ENCODE measurements around the gene RHOBTB1.

Gene RHOBTB1

DNA sequence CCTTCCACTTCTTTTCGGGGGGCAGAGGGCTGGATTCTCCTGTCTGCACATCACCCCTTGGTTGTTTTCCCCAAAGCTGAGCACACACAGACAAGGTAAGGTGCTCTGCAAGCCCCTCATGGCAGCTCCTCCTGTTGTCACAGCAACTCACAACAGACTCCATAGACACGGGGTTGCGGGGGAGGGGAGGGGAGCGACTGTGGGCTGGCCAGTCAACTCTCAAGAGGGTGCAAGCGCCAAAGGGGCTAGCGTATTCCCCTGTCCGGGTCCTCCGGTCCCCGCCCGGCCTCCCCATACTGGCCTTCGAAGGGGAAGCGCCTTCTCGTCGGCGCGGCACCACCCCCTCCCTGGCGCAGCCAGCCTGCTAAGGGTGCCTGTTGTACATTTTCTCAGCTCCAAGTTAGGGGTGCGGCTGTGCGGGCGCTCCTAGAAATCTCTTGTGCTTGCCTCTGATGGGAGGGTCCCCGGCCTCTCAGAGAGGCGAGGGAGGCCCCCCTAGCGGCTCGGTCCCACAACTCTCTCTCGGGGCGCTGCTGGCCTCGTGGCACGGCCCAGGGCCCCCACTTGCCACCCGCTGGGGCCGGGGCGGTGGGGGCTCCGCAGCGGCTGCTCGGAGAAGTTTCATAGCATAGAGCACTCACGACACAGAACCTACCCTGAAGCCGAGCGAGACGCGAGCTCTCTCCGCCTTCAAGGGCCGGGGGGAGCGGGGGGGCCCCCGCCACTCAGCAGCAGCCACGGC, 498 bp downstream of the RHOBTB1 start:
- Histone ChIP-seq H3K4me3 (ENCODE audit: low read depth, low read length) (peak overlapping the region; percentile 96), H3K36me3 (0 out of 2 replicates have a peak, but pooled peaks cover 3% of the 10 kb centered on the region), H3K27ac (peak overlapping the region; percentile 96), H3K9me3 (ENCODE audit: severe bottlenecking) (no peaks in the 10 kb centered on the region), H3K27me3 (ENCODE audit: insufficient read depth, low read depth, severe bottlenecking) (no peaks in the 10 kb centered on the region)
- DNase-seq: peak; percentile 81
- TF ChIP-seq CTCF (IDR thresholded peaks at IDR 0.05; ENCODE audit: low read depth, low read length): no peak

DNA sequence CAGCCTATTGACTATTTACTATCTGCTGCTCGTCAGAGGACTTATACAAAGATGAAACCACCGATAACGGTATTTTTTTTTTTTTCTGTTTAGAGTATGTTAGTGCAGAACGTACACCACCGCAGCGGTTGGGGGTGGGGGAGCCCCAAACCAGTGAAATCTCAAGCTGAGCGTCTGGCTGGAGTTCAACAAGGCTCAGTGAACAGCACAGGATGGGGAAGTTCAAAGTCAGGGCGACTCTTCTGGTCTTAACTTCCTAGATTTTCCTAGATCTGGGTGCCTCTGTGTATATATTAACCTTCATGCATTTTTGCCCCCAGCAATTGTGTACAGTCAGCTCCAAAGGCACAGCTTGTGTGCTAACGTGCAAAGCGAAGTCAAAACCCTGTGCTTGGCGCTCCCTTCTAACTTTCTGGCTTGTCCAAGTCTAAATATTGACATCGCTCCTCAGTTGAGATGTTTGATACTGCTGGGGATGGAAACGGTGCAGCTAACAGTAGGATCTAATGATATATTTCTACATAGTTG, 1.1 kb downstream of the RHOBTB1 start:
- Histone ChIP-seq H3K9me3 (ENCODE audit: severe bottlenecking) (no peaks in the 10 kb centered on the region), H3K27me3 (ENCODE audit: insufficient read depth, low read depth, severe bottlenecking) (no peaks in the 10 kb centered on the region), H3K27ac (peak overlapping the region; percentile 96), H3K36me3 (0 out of 2 replicates have a peak, but pooled peaks cover 3% of the 10 kb centered on the region), H3K4me3 (ENCODE audit: low read depth, low read length) (peak overlapping the region; percentile 96)
- no peak for TF ChIP-seq CTCF (IDR thresholded peaks at IDR 0.05; ENCODE audit: low read depth, low read length)
- peak; percentile 9 for DNase-seq

DNA sequence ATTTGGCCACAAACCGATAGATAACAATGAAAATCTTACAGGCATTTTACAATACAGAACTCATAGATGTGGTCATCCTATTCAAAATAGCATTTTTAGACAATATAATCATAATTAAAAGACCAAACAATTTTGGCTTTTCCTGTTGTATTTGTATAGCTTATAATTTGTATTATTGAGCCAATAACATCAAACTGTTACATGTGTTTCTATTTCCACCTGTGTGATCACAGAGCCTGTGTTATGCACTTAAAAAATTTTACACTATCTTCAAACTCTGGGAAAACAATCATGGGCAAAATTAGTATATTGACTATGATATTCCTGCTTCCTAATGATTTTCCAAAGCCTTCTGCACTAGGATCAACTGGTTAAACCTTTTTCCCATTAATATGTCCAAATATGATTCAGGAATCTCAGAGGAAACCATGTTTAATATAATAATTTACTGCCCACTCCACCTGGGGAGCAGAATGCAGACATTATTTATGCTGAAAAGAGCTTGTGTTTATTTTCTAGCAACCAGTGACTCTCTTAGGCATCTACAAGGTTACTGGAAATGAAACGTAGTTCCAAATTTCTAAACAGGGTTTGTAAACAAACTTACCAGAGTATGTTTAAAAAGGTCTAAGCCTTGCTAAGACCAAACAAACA, 1.7 kb downstream of the RHOBTB1 start:
- Histone ChIP-seq H3K36me3 (0 out of 2 replicates have a peak, but pooled peaks cover 3% of the 10 kb centered on the region), H3K27ac (no peak overlapping the region; the same call in 1 of the 2 replicates), H3K27me3 (ENCODE audit: insufficient read depth, low read depth, severe bottlenecking) (no peaks in the 10 kb centered on the region), H3K4me3 (ENCODE audit: low read depth, low read length) (peak overlapping the region; percentile 96; the same call in 1 of the 2 replicates), H3K9me3 (ENCODE audit: severe bottlenecking) (no peaks in the 10 kb centered on the region)
- TF ChIP-seq CTCF (IDR thresholded peaks at IDR 0.05; ENCODE audit: low read depth, low read length): no peak
- DNase-seq: no peak

- no peak for DNase-seq
- H3K4me3 ChIP-seq (ENCODE audit: low read depth, low read length): no peak overlapping the region
- no peaks in the 10 kb centered on the region for H3K9me3 ChIP-seq (ENCODE audit: severe bottlenecking)
- 0 out of 2 replicates have a peak, but pooled peaks cover 3% of the 10 kb centered on the region for H3K36me3 ChIP-seq
- no peak for TF ChIP-seq CTCF (IDR thresholded peaks at IDR 0.05; ENCODE audit: low read depth, low read length)
- no peak overlapping the region for H3K27ac ChIP-seq
- no peaks in the 10 kb centered on the region for H3K27me3 ChIP-seq (ENCODE audit: insufficient read depth, low read depth, severe bottlenecking)
Observed at GRCh38 chr10:60940446-60940845, 3.5 kb downstream of the RHOBTB1 start.

DNA sequence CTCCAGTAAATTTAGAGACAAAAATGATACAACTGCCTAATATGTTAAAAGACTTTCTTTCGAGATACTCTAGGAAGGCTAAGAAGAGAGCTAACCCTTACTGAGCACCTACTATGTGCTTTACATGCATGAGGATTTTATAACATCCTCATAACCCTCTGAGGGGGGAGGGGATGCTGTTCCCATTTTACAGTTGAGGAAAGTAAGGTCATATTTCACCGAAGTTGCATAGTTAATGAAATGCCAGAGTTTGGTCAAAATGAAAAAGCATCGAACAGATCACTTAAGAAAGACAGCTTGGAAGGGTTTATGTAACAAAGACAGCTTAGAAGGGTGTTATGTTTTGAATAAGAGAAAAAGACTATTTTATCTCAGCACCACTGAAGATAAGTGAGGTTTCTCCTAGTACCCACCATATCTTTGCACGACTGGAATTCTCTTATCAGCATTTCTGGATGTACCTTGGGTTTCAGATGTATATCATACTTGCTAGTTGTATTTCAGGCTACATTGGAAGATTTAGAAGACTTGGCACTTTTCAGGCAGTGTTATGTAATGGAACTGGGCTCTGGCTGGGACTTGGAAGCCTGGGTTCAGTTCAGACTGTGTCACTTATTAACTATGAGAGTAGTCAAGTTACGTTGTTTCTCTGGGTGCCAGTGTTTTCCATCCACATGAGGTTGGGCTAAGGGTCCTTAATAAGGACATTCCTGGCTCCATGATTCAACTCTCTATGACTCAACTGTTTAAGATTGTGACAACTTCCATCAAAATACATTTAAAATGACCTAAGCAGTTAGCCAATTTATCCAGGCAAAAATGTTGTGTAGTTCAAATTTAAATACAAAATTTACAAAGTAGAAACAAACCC, 6.0 kb downstream of the RHOBTB1 start:
- H3K4me3 ChIP-seq (ENCODE audit: low read depth, low read length): no peak overlapping the region
- TF ChIP-seq CTCF (IDR thresholded peaks at IDR 0.05; ENCODE audit: low read depth, low read length): no peak
- no peak for DNase-seq
- H3K9me3 ChIP-seq (ENCODE audit: severe bottlenecking): no peaks in the 10 kb centered on the region
- 0 out of 2 replicates have a peak, but pooled peaks cover 3% of the 10 kb centered on the region for H3K36me3 ChIP-seq
- no peaks in the 10 kb centered on the region for H3K27me3 ChIP-seq (ENCODE audit: insufficient read depth, low read depth, severe bottlenecking)
- no peak overlapping the region for H3K27ac ChIP-seq

Data from WERI-Rb-1 (cell line).